Activated CD4-positive, alpha-beta T cell treated with anti-CD3 and anti-CD28 coated beads, Interleukin-2, amount 10 ng/mL, durations not matched to agents 7 days and 5 days (primary cell): ENCODE measurements around the gene SERPINA5. TPM values are rescaled to one million over a fixed set of nuclear protein-coding genes. Genes with fewer than 3 reads are reported as not detected.

Experiments used
- total RNA-seq, 2 experiments: library from RNA; stranded (reverse); gene quantifications; one replicate each; pipeline ENCODE4 v1.2.3, GENCODE V29; 2021

The SERPINA5 gene
- total RNA-seq, 2 experiments from 2014 or later, result not detected

Other genes starting within 250 kb of the SERPINA5 start
- gene SERPINA2, start 214.7 kb upstream of the SERPINA5 start, total RNA-seq, result not detected
- gene SERPINA1, start 192.8 kb upstream of the SERPINA5 start, total RNA-seq, result 1 to 10 TPM; 4.1 to 4.4 TPM
- gene SERPINA11, start 128.6 kb upstream of the SERPINA5 start, total RNA-seq, result not detected
- gene SERPINA9, start 105.2 kb upstream of the SERPINA5 start, total RNA-seq, result not detected
- not detected for gene SERPINA12, start 72.0 kb upstream of the SERPINA5 start, total RNA-seq
- gene SERPINA4, start 20.0 kb upstream of the SERPINA5 start, total RNA-seq, result not detected
- gene SERPINA3, start 31.0 kb downstream of the SERPINA5 start, total RNA-seq, result not detected
- not detected for gene GSC, start 188.7 kb downstream of the SERPINA5 start, total RNA-seq